GM18868 (cell line): Measurements from ENCODE around the gene SGO2.

ENCODE experiments used
- ATAC-seq: cut with Tn5 transposase; IDR thresholded peaks from one replicate; pipeline ENCODE4 v1.9.1; 2021; ENCODE audit warnings: mild to moderate bottlenecking, moderate library complexity; ENCODE audit not compliant: unreplicated experiment

The SGO2 gene

GRCh38 chr2:200525882-200526651 lies at the start of gene SGO2:
TSS of gene SGO2 (plus strand) at chr2:200526207. CDS start at chr2:200532976, 6,769 bp downstream.
- ATAC-seq = peak; percentile 100

GRCh38 chr2:200476836-200477235 lies 49.2 kb upstream of the SGO2 start:
- ATAC-seq = no peak

DNA sequence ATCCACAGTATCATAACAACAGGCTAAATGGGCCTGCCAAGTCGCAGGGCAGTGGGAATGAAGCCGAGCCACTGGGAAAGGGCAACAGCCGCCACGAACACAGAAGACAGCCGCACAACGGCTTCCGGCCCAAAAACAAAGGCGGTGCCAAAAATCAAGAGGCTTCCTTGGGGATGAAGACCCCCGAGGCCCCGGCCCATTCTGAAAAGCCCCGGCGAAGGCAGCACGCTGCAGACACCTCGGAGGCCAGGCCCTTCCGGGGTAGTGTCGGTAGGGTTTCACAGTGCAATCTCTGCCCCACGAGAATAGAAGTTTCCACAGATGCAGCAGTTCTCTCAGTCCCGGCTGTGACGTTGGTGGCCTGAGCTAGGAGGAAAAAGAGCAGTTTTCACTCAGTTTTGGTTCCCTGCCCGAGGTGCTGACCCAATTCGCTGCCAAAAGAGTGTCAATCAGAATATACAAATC lies 48.3 kb upstream of the SGO2 start:
- ATAC-seq = no peak

GRCh38 chr2:200479692-200480265 lies 46.2 kb upstream of the SGO2 start:
- no peak for ATAC-seq

DNA sequence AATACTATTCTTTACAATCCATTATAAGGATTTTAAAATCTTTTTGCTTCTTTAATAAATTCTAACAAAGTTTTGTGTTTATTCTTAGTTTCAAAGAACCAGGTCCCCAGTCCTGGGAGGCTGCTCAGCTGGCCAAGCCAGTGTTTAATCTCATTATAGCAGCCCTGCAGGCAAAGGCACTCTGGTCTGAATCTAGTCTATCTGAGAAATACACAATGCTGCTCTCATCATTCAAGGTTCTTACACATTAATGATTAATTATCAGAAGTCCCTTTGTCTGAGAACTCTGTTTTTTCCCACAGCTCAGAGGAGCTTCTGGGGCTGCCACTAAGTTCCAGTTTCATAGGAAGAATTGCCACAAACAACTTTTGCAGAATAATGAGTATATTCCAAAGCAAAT lies 43.8 kb upstream of the SGO2 start:
- ATAC-seq = no peak

DNA sequence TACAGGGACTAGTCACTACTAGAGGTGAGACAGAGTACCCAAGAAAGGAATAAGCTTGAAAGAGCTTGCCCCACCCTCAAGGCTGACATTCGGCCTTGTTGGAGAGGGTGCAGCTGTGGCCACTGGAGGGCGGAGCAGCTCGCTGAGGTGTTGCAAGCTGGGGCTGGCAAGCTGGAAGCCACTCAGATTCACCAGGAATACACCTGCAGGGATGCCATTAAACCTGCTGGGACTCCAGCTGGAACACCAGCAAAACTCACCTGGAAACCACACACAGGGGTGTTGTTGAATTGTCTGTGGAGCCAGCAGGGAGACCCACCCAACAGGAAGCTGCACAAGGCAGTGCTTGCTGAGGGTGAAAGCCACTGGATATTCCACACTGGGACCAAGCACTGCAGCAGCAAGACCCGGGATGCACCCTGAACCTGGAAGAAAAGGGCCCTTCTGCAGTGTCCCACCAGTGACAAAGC lies 42.2 kb upstream of the SGO2 start:
- peak; percentile 65 for ATAC-seq

DNA sequence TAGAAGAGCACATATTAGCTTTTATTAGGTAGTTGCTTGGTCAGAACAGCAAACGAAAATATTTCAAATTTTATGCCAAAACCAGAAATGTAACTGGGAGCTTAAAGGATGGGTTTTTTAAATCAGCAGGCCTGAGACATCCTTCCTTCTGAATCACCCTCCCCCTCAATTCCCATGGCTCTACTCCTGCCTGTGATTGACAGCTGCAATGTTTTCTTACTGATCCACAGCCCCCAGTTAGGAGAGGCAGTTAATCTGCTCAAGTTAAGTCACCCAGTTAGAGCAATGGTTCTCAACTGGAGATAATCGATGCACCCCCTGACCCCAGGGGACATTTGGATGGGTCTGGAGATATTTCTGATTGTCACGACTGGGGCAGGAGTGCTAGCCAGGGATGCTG lies 41.1 kb upstream of the SGO2 start:
- no peak for ATAC-seq

- no peak for ATAC-seq
These were observed 39.5 kb upstream of the SGO2 start for GRCh38 chr2:200486529-200486928.

DNA sequence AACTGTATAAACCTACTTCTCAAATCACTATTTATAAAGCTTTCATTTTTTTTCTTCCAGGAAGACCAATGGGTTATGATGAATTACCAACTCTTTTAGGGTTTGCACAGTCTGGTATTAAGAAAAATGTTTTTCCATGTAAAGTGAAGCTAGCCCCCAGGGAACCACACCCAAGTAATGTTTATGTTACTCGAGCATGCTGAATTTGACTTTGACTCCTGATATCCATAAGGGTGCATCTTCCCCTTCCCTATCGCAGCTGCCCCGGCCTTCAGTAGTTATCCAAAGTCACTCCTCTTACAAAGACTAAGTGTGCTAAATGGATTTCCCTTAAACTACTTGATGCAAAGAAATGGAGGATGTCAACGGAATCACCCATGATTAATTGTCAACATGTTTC lies 37.8 kb upstream of the SGO2 start:
- no peak for ATAC-seq

DNA sequence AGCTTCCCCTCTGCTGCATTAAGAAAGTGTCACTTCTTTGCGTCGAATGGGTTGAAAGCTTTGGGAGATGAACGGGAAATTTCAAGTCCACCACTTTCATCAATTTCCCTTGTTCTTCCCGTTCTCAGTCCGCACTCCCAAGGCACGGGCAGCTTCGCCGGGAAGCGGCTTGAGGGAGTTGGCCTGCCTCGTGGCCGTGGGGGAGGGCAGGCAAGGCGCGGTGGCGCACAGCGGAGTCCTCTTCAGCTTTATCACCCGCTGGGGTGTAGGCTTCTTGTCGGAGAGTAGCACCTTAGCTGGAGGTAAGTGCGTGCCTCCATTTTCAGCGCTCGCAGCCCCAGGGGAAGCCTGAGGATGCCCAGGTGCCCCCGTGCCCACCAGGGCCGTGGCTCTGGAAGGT lies 36.0 kb upstream of the SGO2 start:
- no peak for ATAC-seq

- ATAC-seq = no peak
These were observed 33.4 kb upstream of the SGO2 start for GRCh38 chr2:200492656-200493055.

DNA sequence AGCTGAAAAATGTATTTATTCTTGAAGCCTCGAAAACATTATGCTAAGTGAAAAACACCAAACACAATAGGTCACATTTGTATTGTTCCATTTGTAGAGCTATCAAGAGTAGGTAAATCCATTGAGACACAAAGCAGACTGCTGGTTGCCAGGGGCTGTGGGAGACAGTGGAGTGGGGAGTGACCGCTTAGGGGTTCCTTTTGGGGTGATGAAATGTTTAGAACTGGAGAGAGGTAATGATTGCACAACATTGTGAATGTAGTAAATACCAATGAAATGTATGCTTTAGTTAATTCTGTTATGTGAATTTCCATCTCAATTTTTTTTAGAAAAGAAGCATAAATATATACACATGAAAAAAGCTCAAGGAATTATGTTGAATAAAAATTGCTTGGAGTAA lies 32.0 kb upstream of the SGO2 start:
- ATAC-seq = no peak

DNA sequence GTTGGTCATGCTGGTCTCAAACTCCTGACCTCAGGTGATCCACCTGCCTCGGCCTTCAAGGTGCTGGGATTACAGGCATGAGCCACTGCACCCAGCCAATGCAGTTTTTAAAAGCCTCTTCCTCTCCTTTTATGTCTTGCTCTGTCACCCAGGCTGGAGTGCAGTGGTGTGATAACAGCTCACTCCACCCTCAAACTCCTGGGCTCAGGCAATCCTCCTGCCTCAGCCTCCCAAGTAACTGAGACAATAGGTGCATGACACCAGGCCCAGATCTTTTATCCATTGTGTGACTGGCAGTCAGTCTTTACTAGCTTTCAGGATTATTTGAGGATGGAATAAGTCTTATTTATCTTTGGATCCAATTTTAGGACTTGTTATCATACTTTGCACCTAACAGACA lies 29.3 kb upstream of the SGO2 start:
- ATAC-seq = no peak

GRCh38 chr2:200498402-200499162 lies 27.4 kb upstream of the SGO2 start:
- no peak for ATAC-seq

DNA sequence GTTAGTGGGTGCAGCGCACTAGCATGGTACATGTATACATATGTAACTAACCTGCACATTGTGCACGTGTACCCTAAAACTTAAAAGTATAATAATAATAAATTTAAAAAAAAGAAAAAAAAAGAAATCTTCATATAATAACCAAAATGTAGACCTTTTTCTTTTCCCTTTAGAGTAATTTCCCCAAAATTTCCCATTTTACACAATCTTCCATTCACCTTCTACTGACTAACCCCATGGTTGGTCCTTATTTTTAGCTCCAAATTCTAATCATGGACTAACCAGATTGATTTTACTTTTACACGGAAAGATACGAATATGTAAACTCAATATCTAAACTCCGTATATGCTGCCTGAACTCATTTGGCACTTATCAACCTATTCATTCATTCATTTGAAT lies 23.8 kb upstream of the SGO2 start:
- ATAC-seq = no peak

GRCh38 chr2:200506679-200507078 lies 19.3 kb upstream of the SGO2 start:
- ATAC-seq = no peak

DNA sequence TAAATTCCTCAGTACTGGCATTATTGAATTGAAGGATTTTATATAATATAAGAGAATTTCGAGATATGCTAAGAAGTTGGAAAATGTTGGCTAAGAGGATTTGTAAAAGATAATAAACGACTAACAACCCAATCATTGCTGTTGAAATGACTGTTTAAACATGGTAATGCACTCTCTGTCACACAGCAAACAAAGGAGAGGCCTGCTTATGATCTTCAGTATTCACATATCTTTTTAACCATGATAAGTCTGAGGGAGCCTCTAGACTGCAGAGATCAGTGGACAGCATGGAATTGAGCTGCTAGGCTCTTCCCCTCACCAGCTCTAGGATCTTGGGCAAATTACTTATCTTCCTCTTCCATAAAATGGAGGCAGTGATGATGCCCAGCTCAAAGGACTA lies 18.8 kb upstream of the SGO2 start:
- no peak for ATAC-seq

GRCh38 chr2:200509235-200509611 lies 16.8 kb upstream of the SGO2 start:
- no peak for ATAC-seq

DNA sequence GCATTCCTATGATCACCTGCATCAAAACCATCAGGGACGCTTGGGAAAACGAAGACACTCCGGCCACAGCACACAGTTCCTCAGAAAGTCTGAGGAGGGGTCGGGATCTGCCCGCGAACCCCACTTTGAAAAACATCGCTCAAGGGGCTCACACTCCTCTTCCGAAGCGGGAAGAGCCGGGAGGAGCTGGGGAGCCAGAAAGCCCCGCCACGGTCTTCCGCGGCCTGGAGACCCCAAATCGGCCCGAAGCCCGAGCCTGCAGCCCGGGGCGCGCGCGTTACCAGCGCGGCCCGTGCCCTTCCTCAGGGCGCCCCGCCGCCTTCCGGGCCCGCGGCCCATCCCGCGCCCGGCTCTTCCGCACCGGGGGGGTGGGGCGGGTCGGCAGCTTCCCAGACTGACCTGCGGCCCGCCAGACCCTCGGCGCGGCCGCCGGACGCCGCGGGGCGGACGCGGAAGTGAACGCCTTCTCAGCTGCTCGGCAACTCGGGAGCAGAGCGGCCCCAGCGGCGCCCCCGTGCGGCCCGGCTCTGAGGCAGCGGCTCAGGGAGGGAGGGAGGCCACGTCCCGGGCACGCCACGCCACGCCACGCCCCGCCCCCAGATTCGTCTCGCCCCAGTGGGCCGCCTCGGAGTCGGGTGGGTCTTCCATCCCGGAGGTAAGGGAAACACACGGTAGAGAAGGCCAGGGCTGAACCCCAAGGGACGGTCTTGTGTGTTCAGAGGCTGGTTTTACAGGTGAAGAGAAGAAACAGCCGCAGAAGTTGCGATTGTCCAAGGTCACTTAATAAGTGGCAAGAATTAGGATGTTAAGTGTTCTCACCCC lies 16.2 kb upstream of the SGO2 start, which contains the start of gene KCTD18:
KCTD18 (minus strand) TSS at position 457 of the 822 bp plus-strand sequence. CDS start 3,052 bp downstream, outside the sequence.
- ATAC-seq = peak; percentile 99

DNA sequence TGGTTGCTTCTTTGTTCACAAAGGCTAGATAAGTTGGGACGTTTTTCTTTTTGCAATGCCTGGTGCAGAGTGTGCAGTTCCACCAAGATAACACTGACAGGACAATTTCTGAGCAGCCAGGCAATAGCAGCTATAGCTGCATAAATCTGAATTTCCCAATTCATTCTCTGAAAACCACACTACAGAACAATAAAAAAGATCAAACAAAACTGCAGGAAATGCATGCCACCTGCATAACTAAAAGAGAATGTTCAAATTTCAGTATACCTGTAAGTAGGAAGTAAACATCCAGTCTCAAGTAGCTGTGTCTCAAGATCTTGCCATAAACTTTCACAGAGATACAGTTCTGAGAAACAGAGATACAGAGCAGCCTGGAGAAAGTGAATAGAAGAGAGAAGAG lies 10.9 kb upstream of the SGO2 start:
- ATAC-seq = no peak

DNA sequence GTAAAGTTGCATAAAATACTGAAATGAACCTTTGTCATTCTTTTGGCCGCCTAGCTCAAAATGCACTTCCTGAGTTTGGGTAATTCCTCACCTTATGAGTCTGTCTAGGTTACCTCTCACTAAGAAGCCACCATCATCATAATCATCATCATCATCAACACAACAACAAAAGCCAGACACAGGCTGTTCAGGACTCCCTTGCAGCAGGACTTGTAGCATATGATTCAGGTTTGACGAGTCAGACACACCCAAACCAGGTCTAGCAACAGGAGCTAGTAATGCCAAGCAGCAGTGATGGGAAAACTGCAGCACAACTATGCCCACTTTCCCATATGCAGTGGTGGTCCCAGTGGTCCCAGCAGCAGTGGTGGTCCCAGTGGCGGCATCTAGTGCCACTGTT lies 2.8 kb upstream of the SGO2 start:
- ATAC-seq = no peak
